B cell (primary cell): ENCODE data around the gene ZC3H11A.

Source experiments
- CTCF ChIP-seq: fragments of 200-600 bp; IDR thresholded peaks from one replicate; pipeline ENCODE4 v1.8.0; 2022; ENCODE audit warnings: antibody characterized with exemption, mild to moderate bottlenecking
- EZH2 ChIP-seq: IDR thresholded peaks from 2 replicates; pipeline ENCODE4 v1.6.1; 2012; ENCODE audit warnings: borderline replicate concordance, low read depth, mild to moderate bottlenecking, moderate library complexity, low read length; ENCODE audit not compliant: insufficient read depth, poor library complexity, severe bottlenecking

- TF ChIP-seq CTCF (no peak), EZH2 (no peak)
These were observed 22.6 kb upstream of the ZC3H11A start for GRCh38 chr1:203772836-203773235.
